Endothelial cell of umbilical vein (primary cell): ENCODE measurements around the gene SLC12A7. TPM values are rescaled to one million over a fixed set of nuclear protein-coding genes. Genes with fewer than 3 reads are reported as not detected.

Experiments used
- BruUV-seq: library from RNA; stranded (reverse); fragments of 400-500 nt; replicated peaks from 2 replicates; lab custom pipeline; 2021; lab: Mats Ljungman, UMichigan
- CTCF ChIA-PET: fragments of 300-600, 350-600 bp; sonication (Branson Sonifier 250); formaldehyde crosslinking; loops from one replicate; lab custom pipeline; 2021; ENCODE audit warnings: antibody characterized with exemption, inconsistent platforms; lab: Charles Lee
- POLR2A ChIA-PET: fragments of 300-600, 350-600 bp; sonication (Branson Sonifier 250); formaldehyde crosslinking; loops from one replicate; lab custom pipeline; 2021; ENCODE audit warnings: antibody characterized with exemption, inconsistent platforms; lab: Charles Lee
- DNase-seq: peaks from one replicate; pipeline ENCODE4 v3.0.0-alpha.2; 2011; ENCODE audit warnings: low read depth, low spot score
- FAIRE-seq: peaks from 2 replicates; lab custom pipeline; 2011; peaks lifted over from hg19 to GRCh38; lab: Jason Lieb, UNC
- H2AFZ ChIP-seq: 2 replicates; pipeline ENCODE4 v1.6.0; 2012; ENCODE audit warnings: low read depth, low read length, control low read depth, inconsistent platforms
- H3K27ac ChIP-seq: 2 replicates; pipeline ENCODE4 v1.5.1; 2011; ENCODE audit warnings: low read depth, mild to moderate bottlenecking, control low read depth, low read length, moderate library complexity; ENCODE audit not compliant: insufficient read depth
- H3K27me3 ChIP-seq, 2 experiments: 2 replicates each; pipeline versions ENCODE4 v1.6.0 to v1.6.1; 2011; ENCODE audit warnings: low read length in 2 of 2, mixed read lengths in 1 of 2; ENCODE audit not compliant: control insufficient read depth in 2 of 2, insufficient read depth in 2 of 2
- H3K36me3 ChIP-seq, 2 experiments: 2 replicates in 1 of 2; 3 replicates in 1 of 2; pipeline ENCODE4 v1.5.1; 2011; ENCODE audit warnings: low read length in 2 of 2, mild to moderate bottlenecking in 1 of 2, moderate library complexity in 1 of 2; ENCODE audit not compliant: control insufficient read depth in 2 of 2, insufficient read depth in 2 of 2; ENCODE audit errors: extremely low read depth in 1 of 2
- H3K4me1 ChIP-seq: 3 replicates; pipeline ENCODE4 v1.5.1; 2011; ENCODE audit warnings: mild to moderate bottlenecking, low read length; ENCODE audit not compliant: control insufficient read depth, insufficient read depth; ENCODE audit errors: extremely low read depth
- H3K4me2 ChIP-seq: 2 replicates; pipeline ENCODE4 v1.6.1; 2011; ENCODE audit warnings: low read length, control low read depth, mixed read lengths; ENCODE audit not compliant: insufficient read depth
- H3K4me3 ChIP-seq, 3 experiments: fragments of 200-600 bp in 1 of 3; sonication (generic), shearing (Covaris generic) in 1 of 3; replicated peaks in 1 of 3; 2 replicates each; pipeline ENCODE4 v1.5.1; 2011 to 2016; ENCODE audit warnings: control low read depth in 3 of 3, low read length in 3 of 3, mild to moderate bottlenecking in 2 of 3, inconsistent platforms in 1 of 3, low read depth in 1 of 3, moderate library complexity in 1 of 3; ENCODE audit not compliant: insufficient read depth in 1 of 3
- H3K79me2 ChIP-seq: 2 replicates; pipeline ENCODE4 v1.6.0; 2012; ENCODE audit warnings: low read length, inconsistent platforms; ENCODE audit not compliant: control insufficient read depth, insufficient read depth
- H3K9ac ChIP-seq: replicated peaks from 2 replicates; pipeline ENCODE3; 2011; ENCODE audit warnings: low read length, control low read depth; ENCODE audit not compliant: insufficient read depth; ENCODE audit errors: extremely low read depth
- H3K9me1 ChIP-seq: replicated peaks from 3 replicates; pipeline ENCODE4 v1.6.0; 2011; ENCODE audit warnings: mild to moderate bottlenecking, low read length; ENCODE audit not compliant: control insufficient read depth, insufficient read depth; ENCODE audit errors: extremely low read depth
- H3K9me3 ChIP-seq: replicated peaks from 2 replicates; pipeline ENCODE4 v1.5.1; 2012; ENCODE audit warnings: low read length, inconsistent platforms; ENCODE audit not compliant: control insufficient read depth, insufficient read depth
- H4K20me1 ChIP-seq: replicated peaks from 2 replicates; pipeline ENCODE3; 2011; ENCODE audit warnings: mild to moderate bottlenecking, low read length; ENCODE audit not compliant: control insufficient read depth, insufficient read depth; ENCODE audit errors: extremely low read depth
- CTCF ChIP-seq, 2 donors: IDR thresholded peaks; 1 replicate in 1 of 2; 2 replicates in 1 of 2; pipeline ENCODE4 v1.5.1; 2011; ENCODE audit warnings: low read length in 2 of 2, mild to moderate bottlenecking in 2 of 2, moderate library complexity in 2 of 2, control low read depth in 1 of 2, inconsistent platforms in 1 of 2, low read depth in 1 of 2; ENCODE audit not compliant: insufficient read depth in 1 of 2; ENCODE audit errors: extremely low read depth in 1 of 2
- EZH2 ChIP-seq: IDR thresholded peaks from 2 replicates; pipeline ENCODE4 v1.6.1; 2012; ENCODE audit warnings: borderline replicate concordance, low read depth, mild to moderate bottlenecking, moderate library complexity, low read length, inconsistent platforms; ENCODE audit not compliant: severe bottlenecking
- FOS ChIP-seq: IDR thresholded peaks from 2 replicates; pipeline ENCODE4 v1.6.1; 2011; ENCODE audit warnings: mild to moderate bottlenecking, low read length, moderate library complexity, borderline replicate concordance; ENCODE audit not compliant: insufficient read depth
- GATA2 ChIP-seq: IDR thresholded peaks from 2 replicates; pipeline ENCODE4 v1.7.0; 2011; ENCODE audit warnings: low read depth, mild to moderate bottlenecking, moderate library complexity, mixed read lengths, low read length; ENCODE audit not compliant: insufficient read length, insufficient read depth
- JUN ChIP-seq: IDR thresholded peaks from 2 replicates; pipeline ENCODE4 v1.6.1; 2011; ENCODE audit warnings: borderline replicate concordance, low read depth; ENCODE audit not compliant: insufficient read length, insufficient read depth
- MAX ChIP-seq: IDR thresholded peaks from 2 replicates; pipeline ENCODE4 v1.6.1; 2011; ENCODE audit not compliant: insufficient read depth, insufficient read length
- MYC ChIP-seq: IDR thresholded peaks from one replicate; pipeline ENCODE4 v1.6.1; 2011; ENCODE audit warnings: mild to moderate bottlenecking, low read depth, low read length
- POLR2A ChIP-seq: IDR thresholded peaks from 2 replicates; pipeline ENCODE4 v1.6.1; 2012; ENCODE audit warnings: low read depth, mild to moderate bottlenecking, control low read depth, low read length
- POLR2AphosphoS5 ChIP-seq: IDR thresholded peaks from 2 replicates; pipeline ENCODE4 v1.6.1; 2012; ENCODE audit warnings: low read depth, mild to moderate bottlenecking, control low read depth, low read length, moderate library complexity; ENCODE audit not compliant: insufficient read depth
- dilution Hi-C: fragments of 300-500 bp; cut with MboI; formaldehyde crosslinking; loops from one replicate; pipeline ENCODE4 v1.15.0; 2019; ENCODE audit warnings: low sequenced_read_pairs; ENCODE audit not compliant: extremely low pct_ligation_motif_present
- intact Hi-C: fragments of 100-400 bp; cut with micrococcal nuclease; formaldehyde crosslinking; loops from one replicate; pipeline ENCODE4 v1.10.0; 2022
- polyA plus RNA-seq, 4 experiments: library from polyadenylated mRNA; depleted of rRNA in 3 of 4; stranded (reverse) in 3 of 4; unstranded in 1 of 4; fragments of >200 nt; gene quantifications; 2 replicates each; pipeline versions ENCODE4 v1.2.1 to v1.2.3, GENCODE V29; 2011 to 2012; ENCODE audit warnings: missing spikeins in 1 of 4
- total RNA-seq: library from RNA; stranded (reverse); gene quantifications from 2 replicates; pipeline ENCODE4 v1.2.3, GENCODE V29; 2021

Gene SLC12A7
- total and polyA plus RNA-seq, 2 donors (not counting 3 experiments of a cell fraction or from before 2014, with no cell fraction given), result 16.4 to 38.8 TPM

- Histone ChIP-seq H3K9ac (no peak overlapping the region), H3K9me3 (no peaks in the 10 kb centered on the region), H3K4me2 (no peak overlapping the region), H3K27me3 (no peaks in the 10 kb centered on the region), H2AFZ (no peak overlapping the region), H3K36me3 (no peaks in the 10 kb centered on the region), H3K27ac (no peak overlapping the region), H3K79me2 (no peaks in the 10 kb centered on the region), H3K9me1 (no peaks in the 10 kb centered on the region), H4K20me1 (no peaks in the 10 kb centered on the region), H3K4me3 (no peak overlapping the region), H3K4me1 (no peaks in the 10 kb centered on the region)
- ChIA-PET CTCF (no interaction called here), POLR2A (no interaction called here)
- no peak for FAIRE-seq
- intact Hi-C loops (no loop called here), dilution Hi-C loops (no loop called here)
- DNase-seq, result no peak
- BruUV-seq, result no TSS peak
- no peak for TF ChIP-seq MAX
- no peak for TF ChIP-seq FOS
- no peak for TF ChIP-seq POLR2AphosphoS5
- TF ChIP-seq JUN, result no peak
- TF ChIP-seq EZH2, result no peak
- no peak for TF ChIP-seq MYC
- TF ChIP-seq GATA2, result no peak
- no peak for TF ChIP-seq CTCF (IDR thresholded peaks at IDR 0.05; ENCODE audit: extremely low read depth in 1 of 2, insufficient read depth in 1 of 2, low read depth in 1 of 2, low read length in 2 of 2)
- no peak for TF ChIP-seq POLR2A
These were observed 76.9 kb downstream of the SLC12A7 start for GRCh38 chr5:1034986-1035385.
